GM23248 (cell line): Measurements from ENCODE around the gene TDRD7. TPM values are rescaled to one million over a fixed set of nuclear protein-coding genes. Genes with fewer than 3 reads are reported as not detected.

Experiments used
- DNase-seq: peaks from one replicate; pipeline ENCODE4 v3.0.0-alpha.2; 2015
- H2AFZ ChIP-seq: fragments of 200-600 bp; sonication (generic); 2 replicates; pipeline ENCODE4 v1.6.1; 2016; ENCODE audit warnings: antibody characterized with exemption
- H3F3A ChIP-seq: fragments of 200-600 bp; sonication (generic); 2 replicates; pipeline ENCODE4 v1.6.1; 2016; ENCODE audit warnings: mild to moderate bottlenecking, antibody characterized with exemption, mixed run types; ENCODE audit not compliant: insufficient read depth
- H3K27ac ChIP-seq: fragments of 200-600 bp; sonication (generic); 2 replicates; pipeline ENCODE4 v1.5.1; 2016; ENCODE audit warnings: mild to moderate bottlenecking
- H3K27me3 ChIP-seq: fragments of 200-600 bp; sonication (generic); replicated peaks from 2 replicates; pipeline ENCODE4 v1.6.1; 2016; ENCODE audit warnings: mild to moderate bottlenecking; ENCODE audit not compliant: insufficient read depth
- H3K36me3 ChIP-seq: fragments of 200-600 bp; sonication (generic); 2 replicates; pipeline ENCODE4 v1.6.1; 2016; ENCODE audit warnings: low read depth, mild to moderate bottlenecking
- H3K4me1 ChIP-seq: fragments of 200-600 bp; sonication (generic); 2 replicates; pipeline ENCODE4 v1.6.1; 2016; ENCODE audit warnings: mild to moderate bottlenecking; ENCODE audit not compliant: insufficient read depth
- H3K4me2 ChIP-seq: fragments of 200-600 bp; sonication (generic); one replicate; pipeline ENCODE4 v1.6.1; 2016; ENCODE audit warnings: mild to moderate bottlenecking; ENCODE audit not compliant: unreplicated experiment
- H3K4me3 ChIP-seq: fragments of 200-600 bp; sonication (generic); 2 replicates; pipeline ENCODE4 v1.5.1; 2016; ENCODE audit warnings: mild to moderate bottlenecking
- H3K79me2 ChIP-seq: fragments of 200-600 bp; sonication (generic); 2 replicates; pipeline ENCODE4 v1.6.1; 2016; ENCODE audit warnings: mild to moderate bottlenecking; ENCODE audit not compliant: insufficient read depth
- H3K9ac ChIP-seq: fragments of 200-600 bp; sonication (generic); 2 replicates; pipeline ENCODE4 v1.6.1; 2016; ENCODE audit warnings: mild to moderate bottlenecking
- H3K9me2 ChIP-seq: fragments of 200-600 bp; sonication (generic); 2 replicates; pipeline ENCODE4 v1.6.1; 2016; ENCODE audit warnings: mixed run types, mild to moderate bottlenecking, moderate library complexity; ENCODE audit not compliant: insufficient read depth
- H3K9me3 ChIP-seq: fragments of 200-600 bp; sonication (generic); one replicate; pipeline ENCODE4 v1.6.1; 2017; ENCODE audit warnings: low read depth
- H4K20me1 ChIP-seq: fragments of 200-600 bp; sonication (generic); 2 replicates; pipeline ENCODE4 v1.6.0; 2016; ENCODE audit not compliant: insufficient read depth
- EZH2 ChIP-seq: fragments of 200-600 bp; sonication (generic); IDR thresholded peaks from 2 replicates; pipeline ENCODE4 v1.6.1; 2018; ENCODE audit warnings: antibody characterized with exemption, mild to moderate bottlenecking; ENCODE audit not compliant: insufficient read depth, poor library complexity, severe bottlenecking
- EZH2phosphoT487 ChIP-seq: fragments of 200-600 bp; sonication (generic); IDR thresholded peaks from 2 replicates; pipeline ENCODE4 v1.6.1; 2018; ENCODE audit warnings: antibody characterized with exemption, moderate library complexity, mild to moderate bottlenecking, low read depth; ENCODE audit not compliant: insufficient read depth
- WGBS, 2 experiments: methylation state at CpG; one replicate each; pipeline ENCODE4 v1.1.6; 2015 to 2017; ENCODE audit warnings: low lambda C conversion rate in 2 of 2, low coverage in 1 of 2; ENCODE audit errors: missing lambda C conversion rate in 2 of 2; 5-methylcytosine and 5-hydroxymethylcytosine counted together
- in situ Hi-C: fragments of 300-500 bp; cut with MboI; formaldehyde crosslinking; loops from 2 replicates; pipeline ENCODE4 v1.15.0; 2020
- polyA plus RNA-seq: library from polyadenylated mRNA; unstranded; fragments of >200 nt; fragmentation: Nextera tagmentation; extraction: Ambion mirVana; gene quantifications from 2 replicates; pipeline ENCODE4 v1.2.1, GENCODE V29; 2016
- total RNA-seq: library from RNA; depleted of rRNA; stranded (reverse); fragments of >200 nt; shearing (Covaris generic); gene quantifications from 2 replicates; pipeline ENCODE4 v1.2.3, GENCODE V29; 2014

Gene TDRD7
- total and polyA plus RNA-seq, 2 experiments from 2014 or later, result 4.9 to 6.6 TPM

DNA sequence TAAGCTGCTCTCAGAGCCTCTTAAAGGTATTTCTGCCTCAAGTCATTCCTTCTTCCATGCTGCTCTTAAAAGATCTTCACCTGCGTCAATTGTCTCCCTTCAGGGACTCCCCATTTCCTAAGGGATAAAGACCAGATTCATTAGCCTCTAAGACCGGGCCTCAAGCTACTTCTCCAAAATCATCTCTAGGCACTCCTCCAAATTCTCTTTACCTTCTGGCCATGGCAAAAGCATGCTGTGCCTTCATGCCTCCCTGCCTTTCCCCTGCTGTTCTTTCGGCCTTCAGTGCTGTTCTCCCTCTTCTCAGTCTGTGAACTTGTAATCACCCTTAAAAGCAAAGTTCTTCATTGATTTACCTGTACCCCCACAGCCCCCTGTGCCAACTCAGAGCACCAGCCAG is 93.9 kb downstream of the TDRD7 start:
- no peaks in the 10 kb centered on the region for H3F3A ChIP-seq
- WGBS, 2 experiments, result 76% methylated on average over 3 of the region's 3 CpGs
- H3K9me3 ChIP-seq, result no peaks in the 10 kb centered on the region
- no peak overlapping the region for H2AFZ ChIP-seq
- no peak for TF ChIP-seq EZH2
- TF ChIP-seq EZH2phosphoT487, result no peak
- H3K4me2 ChIP-seq, result no peak overlapping the region
- no peak for DNase-seq
- peaks cover 35% of the 10 kb centered on the region for H3K27me3 ChIP-seq
- H3K36me3 ChIP-seq, result no peaks in the 10 kb centered on the region
- no peak overlapping the region for H3K27ac ChIP-seq
- H3K9me2 ChIP-seq, result no peaks in the 10 kb centered on the region
- H4K20me1 ChIP-seq, result no peaks in the 10 kb centered on the region
- no peak overlapping the region for H3K9ac ChIP-seq
- in situ Hi-C loops, result no loop called here
- H3K4me1 ChIP-seq, result no peaks in the 10 kb centered on the region
- H3K79me2 ChIP-seq, result no peaks in the 10 kb centered on the region
- no peak overlapping the region for H3K4me3 ChIP-seq

DNA sequence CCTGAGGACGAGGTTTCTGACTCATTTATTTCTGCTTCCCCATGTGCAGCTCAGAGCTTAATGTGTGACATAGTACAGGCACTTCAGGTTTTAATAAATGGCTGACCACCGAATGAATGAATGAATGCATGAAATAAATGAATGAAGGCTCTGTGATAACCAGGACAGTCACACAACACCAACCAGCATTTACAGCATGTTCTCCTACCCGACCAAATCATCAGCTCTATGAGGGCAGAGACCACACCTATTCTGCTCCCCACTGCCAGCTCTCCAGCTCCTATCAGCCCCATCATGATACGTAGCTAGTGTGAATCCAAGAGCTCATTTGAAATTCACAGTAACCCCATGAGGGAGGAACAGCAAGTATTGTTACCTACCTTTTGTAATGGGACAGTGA is 94.4 kb downstream of the TDRD7 start:
- Histone ChIP-seq H3K27ac (no peak overlapping the region), H3K79me2 (no peaks in the 10 kb centered on the region), H3K9ac (no peak overlapping the region), H3K4me1 (no peaks in the 10 kb centered on the region), H3K27me3 (peaks cover 31% of the 10 kb centered on the region), H3K9me3 (no peaks in the 10 kb centered on the region), H2AFZ (no peak overlapping the region), H3K4me3 (no peak overlapping the region), H3K4me2 (no peak overlapping the region), H3K9me2 (no peaks in the 10 kb centered on the region), H4K20me1 (no peaks in the 10 kb centered on the region), H3K36me3 (no peaks in the 10 kb centered on the region), H3F3A (no peaks in the 10 kb centered on the region)
- WGBS, 2 experiments, result 43 to 47% methylated on average over 4 of the region's 4 CpGs
- no peak for DNase-seq
- in situ Hi-C loops, result no loop called here
- TF ChIP-seq EZH2phosphoT487, result no peak
- no peak for TF ChIP-seq EZH2

DNA sequence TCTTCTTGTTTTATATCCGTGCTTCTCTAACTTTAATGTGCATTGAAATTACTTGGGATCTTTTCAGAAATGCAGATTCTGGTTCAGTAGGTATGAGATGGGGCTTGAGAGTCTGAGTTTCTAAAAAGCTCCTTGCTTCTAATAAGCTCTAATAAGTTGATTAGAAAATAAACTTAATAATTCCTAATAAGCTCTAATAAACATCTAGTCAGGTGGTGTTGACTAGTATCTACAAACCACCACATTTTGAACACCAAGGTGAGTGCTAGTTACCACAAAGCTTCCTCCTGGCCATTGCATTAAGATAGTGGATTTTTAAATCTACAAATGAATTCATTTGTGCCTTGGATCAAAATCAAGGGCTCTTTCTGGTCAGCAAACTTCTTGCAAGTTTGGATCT is 94.9 kb downstream of the TDRD7 start:
- Histone ChIP-seq H3K9me3 (no peaks in the 10 kb centered on the region), H3K4me3 (no peak overlapping the region), H4K20me1 (no peaks in the 10 kb centered on the region), H3K27me3 (peaks cover 31% of the 10 kb centered on the region), H3K4me2 (no peak overlapping the region), H3K36me3 (no peaks in the 10 kb centered on the region), H2AFZ (no peak overlapping the region), H3K79me2 (no peaks in the 10 kb centered on the region), H3K27ac (no peak overlapping the region), H3F3A (no peaks in the 10 kb centered on the region), H3K4me1 (no peaks in the 10 kb centered on the region), H3K9me2 (no peaks in the 10 kb centered on the region), H3K9ac (no peak overlapping the region)
- WGBS, 2 experiments, result 38 to 48% methylated on average over 1 of the region's 1 CpG
- in situ Hi-C loops, result no loop called here
- no peak for TF ChIP-seq EZH2phosphoT487
- no peak for TF ChIP-seq EZH2
- no peak for DNase-seq

DNA sequence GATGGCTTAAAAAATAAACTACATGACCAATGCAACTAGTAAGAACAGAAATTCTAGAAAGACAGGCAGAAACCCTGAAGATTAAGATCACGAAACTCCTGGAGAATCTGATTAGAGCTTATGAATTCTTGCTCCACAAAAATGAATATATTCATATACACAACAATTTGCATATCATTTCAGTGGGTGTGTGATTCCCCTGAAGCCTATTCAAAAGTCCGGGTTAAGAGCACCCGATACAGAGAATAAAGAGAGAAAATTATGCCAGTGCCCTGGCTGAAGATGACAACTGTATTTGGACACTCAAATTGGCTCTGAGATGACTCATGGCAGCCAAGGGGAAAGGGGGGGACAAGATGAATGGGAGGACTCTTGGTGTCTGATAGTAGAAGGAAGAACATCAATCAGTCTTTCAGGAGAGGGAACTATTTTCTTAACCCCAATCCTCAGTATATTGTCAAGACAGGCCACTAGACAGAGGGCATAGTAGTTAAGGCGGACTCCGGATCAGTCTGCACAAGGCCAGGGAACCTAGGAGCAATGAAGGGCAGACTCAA is 95.6 kb downstream of the TDRD7 start:
- TF ChIP-seq EZH2phosphoT487 (no peak), EZH2 (no peak)
- Histone ChIP-seq H3K9me2 (no peaks in the 10 kb centered on the region), H3K9me3 (no peaks in the 10 kb centered on the region), H3F3A (no peaks in the 10 kb centered on the region), H3K4me3 (no peak overlapping the region), H3K4me2 (no peak overlapping the region), H3K27ac (no peak overlapping the region), H3K27me3 (peaks cover 25% of the 10 kb centered on the region), H4K20me1 (no peaks in the 10 kb centered on the region), H3K79me2 (no peaks in the 10 kb centered on the region), H2AFZ (no peak overlapping the region), H3K9ac (no peak overlapping the region), H3K36me3 (no peaks in the 10 kb centered on the region), H3K4me1 (no peaks in the 10 kb centered on the region)
- in situ Hi-C loops, result no loop called here
- no peak for DNase-seq
- 85 to 87% methylated on average over 5 of the region's 5 CpGs for WGBS, 2 experiments

DNA sequence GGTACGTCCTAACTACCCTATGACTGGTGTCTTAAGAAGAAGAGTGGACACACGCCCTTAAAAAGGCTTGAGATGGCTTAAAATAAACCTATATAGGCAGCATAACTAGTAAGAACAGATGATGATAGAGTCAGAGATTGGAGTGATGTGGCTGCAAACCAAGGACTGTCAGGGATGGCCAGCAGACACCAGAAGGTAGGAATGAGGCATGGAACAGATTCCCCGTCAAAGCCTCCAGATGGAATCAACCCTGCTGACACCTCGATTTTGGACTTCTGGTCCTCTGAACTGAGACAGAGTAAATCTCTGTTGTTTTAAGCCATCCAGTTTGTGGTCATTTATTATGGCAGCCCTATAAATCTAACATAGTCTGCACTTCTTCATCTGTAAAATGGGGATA is 97.0 kb downstream of the TDRD7 start:
- in situ Hi-C loops, result no loop called here
- no peaks in the 10 kb centered on the region for H3F3A ChIP-seq
- H3K27ac ChIP-seq, result no peak overlapping the region

More for the DNA sequence above, 97.0 kb downstream of the TDRD7 start:
- TF ChIP-seq EZH2phosphoT487 (no peak), EZH2 (no peak)
- Histone ChIP-seq H3K79me2 (no peaks in the 10 kb centered on the region), H3K4me1 (no peaks in the 10 kb centered on the region), H2AFZ (no peak overlapping the region), H3K9ac (no peak overlapping the region), H3K4me3 (no peak overlapping the region), H3K4me2 (no peak overlapping the region), H3K9me2 (no peaks in the 10 kb centered on the region), H3K27me3 (peaks cover 11% of the 10 kb centered on the region), H3K9me3 (no peaks in the 10 kb centered on the region), H3K36me3 (no peaks in the 10 kb centered on the region), H4K20me1 (no peaks in the 10 kb centered on the region)
- no peak for DNase-seq
- 40 to 41% methylated on average over 4 of the region's 4 CpGs for WGBS, 2 experiments
